ENCODE results near the gene PCSK7. TPM values are rescaled to one million over a fixed set of nuclear protein-coding genes. Genes with fewer than 3 reads are reported as not detected.

PCSK7 gene
- total and polyA plus RNA-seq, 2 of the 8 experiments (the other 6 are each of a cell fraction or from before 2014, with no cell fraction given): 23.4 to 38.5 TPM

- Histone ChIP-seq H3K23me2 (ENCODE audit: low read depth, low read length) (no peaks in the 10 kb centered on the region), H2BK120ac (replicated peaks; ENCODE audit: low read depth, low read length) (no peak overlapping the region), H3K79me1 (ENCODE audit: low read depth, low read length) (no peaks in the 10 kb centered on the region), H3K4me3 (ENCODE audit: extremely low read depth in 1 of 4, insufficient read depth in 2 of 4, low read depth in 3 of 4, low read length in 4 of 4) (no peak overlapping the region), H3K79me2 (ENCODE audit: control insufficient read depth in 1 of 2, insufficient read depth in 2 of 2, low read length in 2 of 2) (no peaks in the 10 kb centered on the region; a peak in 1 of 4 replicates), H3K4me2 (ENCODE audit: insufficient read depth in 1 of 2, low read depth in 2 of 2, low read length in 2 of 2) (no peak overlapping the region), H2AFZ (ENCODE audit: low read length) (no peak overlapping the region), H3K9ac (replicated peaks in 1 of 4; ENCODE audit: extremely low read depth in 1 of 4, low read depth in 3 of 4, low read length in 3 of 4) (no peak overlapping the region), H4K5ac (ENCODE audit: insufficient read length, low read depth, low read length) (no peak overlapping the region), H2BK5ac (ENCODE audit: low read depth, low read length) (no peak overlapping the region), H3K4ac (replicated peaks; ENCODE audit: insufficient read length, low read depth, low read length) (no peak overlapping the region), H2BK12ac (ENCODE audit: low read depth, low read length) (no peak overlapping the region), H3K14ac (ENCODE audit: insufficient read length) (no peak overlapping the region), H2BK20ac (ENCODE audit: low read length) (no peak overlapping the region), H3K56ac (replicated peaks; ENCODE audit: insufficient read length, low read depth, low read length) (no peak overlapping the region), H2BK15ac (ENCODE audit: low read length) (no peak overlapping the region), H3K4me1 (replicated peaks in 1 of 4; ENCODE audit: control insufficient read depth in 3 of 4, insufficient read depth in 4 of 4, low read length in 3 of 4) (no peaks in the 10 kb centered on the region), H3K9me3 (ENCODE audit: insufficient read depth in 2 of 2, low read depth in 1 of 2, low read length in 1 of 2) (no peaks in the 10 kb centered on the region), H4K20me1 (replicated peaks in 1 of 2; ENCODE audit: control insufficient read depth in 1 of 2, insufficient read depth in 2 of 2, low read length in 2 of 2) (no peaks in the 10 kb centered on the region), H3K36me3 (ENCODE audit: control insufficient read depth in 2 of 4, insufficient read depth in 4 of 4, low read length in 3 of 4) (peaks cover 0 to 14% (median 2%) of the 10 kb centered on the region in 4 experiments; a peak in 4 of 8 replicates), H2AK5ac (ENCODE audit: low read depth, low read length) (no peak overlapping the region), H4K91ac (replicated peaks; ENCODE audit: insufficient read length, low read length) (no peak overlapping the region), H4K8ac (ENCODE audit: extremely low read depth, insufficient read depth, low read length) (no peak overlapping the region), H3K18ac (ENCODE audit: extremely low read depth, low read length) (no peak overlapping the region), H3K23ac (ENCODE audit: insufficient read length) (no peak overlapping the region), H3K27ac (ENCODE audit: low read depth, low read length) (no peak overlapping the region), H3K27me3 (replicated peaks in 1 of 4; ENCODE audit: control insufficient read depth in 3 of 4, extremely low read depth in 1 of 4, insufficient read depth in 3 of 4, low read length in 3 of 4) (no peaks in the 10 kb centered on the region)
- no peak for FAIRE-seq
- no peak for DNase-seq (ENCODE audit: low read depth in 1 of 2, low spot score in 2 of 2)
- CTCF ChIA-PET (ENCODE audit: partially characterized antibody): no interaction called here
- POLR2A ChIA-PET (ENCODE audit: partially characterized antibody): interaction anchor here (1.9 kb wide), 1 partner anchor 16 kb away, joined by 6 read pairs; no protein-coding TSS in a partner anchor
- 95% methylated on average over 3 of the region's 3 CpGs; no CpG with 5 or more reads in 1 of the 2 experiments for WGBS, 2 experiments (ENCODE audit: extremely low coverage in 1 of 2, insufficient coverage in 1 of 2, insufficient read length in 1 of 2, insufficient replicate concordance in 2 of 2, low coverage in 1 of 2, low lambda C conversion rate in 2 of 2, missing lambda C conversion rate in 1 of 2)
- no peak for TF ChIP-seq SIRT6 (IDR thresholded peaks at IDR 0.05; ENCODE audit: low read length)
- no peak for TF ChIP-seq RXRA (IDR thresholded peaks at IDR 0.05; ENCODE audit: insufficient read depth, low read depth, low read length)
- no peak for TF ChIP-seq SAP30 (IDR thresholded peaks at IDR 0.05; ENCODE audit: insufficient read depth, insufficient replicate concordance, low read length)
- TF ChIP-seq TCF12 (IDR thresholded peaks at IDR 0.05; ENCODE audit: low read depth, low read length): no peak
- TF ChIP-seq SIN3A (conservative IDR thresholded peaks at IDR 0.05 in 1 of 2, IDR thresholded peaks at IDR 0.05 in 1 of 2; ENCODE audit: low read depth in 1 of 2, low read length in 2 of 2): no peak
- no peak for TF ChIP-seq CHD2 (IDR thresholded peaks at IDR 0.05; ENCODE audit: low read length)
- no peak for TF ChIP-seq BACH1 (IDR thresholded peaks at IDR 0.05; ENCODE audit: low read length)
- no peak for TF ChIP-seq ASH2L (IDR thresholded peaks at IDR 0.05; ENCODE audit: low read length)
- TF ChIP-seq RAD21 (IDR thresholded peaks at IDR 0.05 in 1 of 2, conservative IDR thresholded peaks at IDR 0.05 in 1 of 2; ENCODE audit: low read depth in 2 of 2, low read length in 2 of 2): no peak
- TF ChIP-seq ATF2 (IDR thresholded peaks at IDR 0.05; ENCODE audit: low read length): no peak
- TF ChIP-seq TBP (IDR thresholded peaks at IDR 0.05; ENCODE audit: low read depth, low read length): no peak
- no peak for TF ChIP-seq SP2 (IDR thresholded peaks at IDR 0.05; ENCODE audit: low read length)
These were observed 24.1 kb upstream of the PCSK7 start for GRCh38 chr11:117255966-117256365.

Data from H1 (cell line).